GM18951 (cell line): ENCODE results near the gene BIRC5.

Source experiments
- POLR2A ChIP-seq: IDR thresholded peaks from 4 replicates; pipeline ENCODE4 v1.6.1; 2011; ENCODE audit warnings: mild to moderate bottlenecking; ENCODE audit not compliant: insufficient read length, insufficient read depth; ENCODE audit errors: extremely low read depth
- in situ Hi-C: fragments of 300-500 bp; cut with MboI; formaldehyde crosslinking; loops from one replicate; pipeline ENCODE4 v1.12.0; 2022; ENCODE audit warnings: low sequenced_read_pairs, mixed read lengths, inconsistent platforms; ENCODE audit not compliant: unreplicated experiment

The BIRC5 gene

DNA sequence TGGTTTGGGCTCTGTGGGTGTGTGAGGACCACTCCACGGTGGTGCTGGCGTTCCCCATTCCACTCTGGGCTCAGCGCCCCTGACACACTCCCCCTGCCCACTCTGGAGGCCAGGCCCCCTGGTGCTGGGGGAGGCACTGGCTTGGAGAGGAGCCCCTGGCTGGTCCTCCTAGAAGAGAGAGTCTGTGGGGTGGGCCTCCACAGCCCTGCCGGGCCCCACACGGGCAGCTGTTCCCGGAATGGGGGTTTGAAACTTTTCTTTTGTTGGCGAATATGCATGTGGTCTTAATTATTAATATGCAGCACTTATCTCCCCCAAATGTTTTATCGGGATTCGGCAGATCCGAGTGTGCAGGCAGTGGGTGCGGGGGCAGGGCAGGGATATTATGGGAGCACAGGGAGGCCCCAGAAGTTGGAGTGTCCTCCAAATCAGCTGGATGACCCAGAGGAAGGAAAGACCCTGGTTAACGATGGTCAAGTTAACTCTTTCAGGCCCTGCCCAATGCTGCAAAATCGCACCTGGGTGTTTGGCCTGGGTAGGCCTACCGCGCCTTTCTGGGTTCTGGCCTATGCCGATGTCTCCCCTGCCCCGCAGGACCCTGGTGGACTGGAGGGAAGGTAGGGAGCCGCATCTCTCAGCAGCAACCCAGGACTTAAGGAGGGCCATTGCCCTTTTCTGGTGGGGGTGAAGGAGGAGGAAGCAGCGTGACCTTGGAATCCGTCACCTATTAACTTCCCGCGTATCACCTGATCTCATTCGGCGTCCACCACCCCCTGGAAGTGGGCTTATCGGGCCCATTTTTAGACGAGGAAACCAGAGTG, 53.4 kb downstream of the BIRC5 start:
- no peak for TF ChIP-seq POLR2A
- in situ Hi-C loops: no loop called here

DNA sequence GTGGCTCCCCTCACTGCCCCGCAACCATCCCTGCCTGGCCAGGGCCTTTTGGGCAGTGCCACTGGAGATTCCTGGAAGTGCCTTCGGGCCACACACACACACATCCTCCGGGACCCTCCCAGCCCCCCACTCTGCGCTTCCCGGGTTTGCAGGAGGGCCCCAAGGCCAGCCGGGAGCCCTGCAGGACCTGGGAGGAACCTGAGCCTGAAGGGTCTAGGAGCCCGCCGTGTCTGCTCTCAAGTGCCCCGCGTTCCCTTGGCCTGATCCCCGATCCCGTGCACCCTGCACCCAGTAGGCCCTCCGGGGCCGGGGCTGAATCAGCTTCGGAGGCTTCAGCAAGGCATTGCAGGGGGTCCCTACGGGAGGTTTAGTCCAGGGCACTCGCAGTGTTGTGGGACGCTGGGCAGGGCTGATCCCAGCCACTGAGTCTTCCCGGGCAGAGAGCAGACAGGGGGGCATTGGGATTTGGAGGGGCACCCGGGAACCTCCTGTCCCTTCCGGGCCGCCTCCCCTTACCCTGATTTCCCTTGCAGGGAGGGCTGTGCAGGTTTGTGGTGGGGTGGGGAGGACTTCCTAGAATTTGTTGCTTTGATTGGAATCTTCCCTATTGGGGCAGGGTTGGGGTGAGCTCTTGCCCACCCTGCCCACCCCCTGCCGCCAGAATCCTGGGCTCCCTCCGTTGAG, 54.3 kb downstream of the BIRC5 start:
- TF ChIP-seq POLR2A: no peak
- in situ Hi-C loops: no loop called here

DNA sequence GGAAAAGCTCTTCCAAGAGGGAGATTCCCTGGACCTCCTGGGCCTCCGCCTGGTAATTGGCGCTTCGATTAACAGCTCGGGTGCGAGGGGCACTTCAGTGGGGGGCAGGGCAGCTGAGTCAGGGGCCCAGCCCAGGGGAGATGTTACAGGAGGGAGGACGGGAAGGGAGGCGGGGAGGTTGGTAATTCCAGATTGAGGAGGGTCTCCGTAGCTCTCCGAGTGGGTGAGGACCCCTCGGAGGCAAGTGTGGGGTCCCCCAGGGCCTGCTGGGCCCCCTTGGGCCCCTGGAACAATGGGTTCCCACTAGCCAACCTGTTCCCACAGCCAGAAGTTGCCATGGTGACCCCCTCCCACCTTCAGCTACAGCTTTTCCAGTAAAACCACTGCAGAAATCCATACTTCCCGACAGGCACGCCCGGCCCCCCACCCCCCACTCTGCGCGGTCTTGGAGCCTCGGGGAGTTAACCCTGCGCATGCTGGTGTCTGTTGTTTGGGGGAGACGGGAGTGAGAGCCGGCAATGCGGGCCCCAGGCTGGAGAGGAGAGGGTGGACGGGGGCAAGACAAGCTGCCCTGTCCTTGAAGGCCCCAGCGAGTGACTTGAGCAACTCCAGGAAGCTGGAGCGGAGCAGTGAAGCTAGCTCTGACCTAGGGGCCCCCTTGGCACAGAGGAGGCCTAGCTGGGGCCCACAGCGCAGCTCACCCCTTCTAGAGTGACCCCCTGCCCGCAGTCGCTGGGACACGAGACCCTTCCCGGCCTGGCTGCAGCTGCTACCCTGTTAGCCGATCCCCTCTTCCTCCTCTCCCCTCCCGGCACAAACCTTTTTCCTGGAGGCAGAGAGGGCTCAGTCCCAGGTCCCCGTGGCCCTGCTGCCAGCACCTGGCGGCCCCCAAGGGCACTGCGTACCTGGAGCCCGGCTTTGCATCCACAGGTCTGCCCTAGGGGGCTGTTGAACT, 55.2 kb downstream of the BIRC5 start:
- in situ Hi-C loops: no loop called here

DNA sequence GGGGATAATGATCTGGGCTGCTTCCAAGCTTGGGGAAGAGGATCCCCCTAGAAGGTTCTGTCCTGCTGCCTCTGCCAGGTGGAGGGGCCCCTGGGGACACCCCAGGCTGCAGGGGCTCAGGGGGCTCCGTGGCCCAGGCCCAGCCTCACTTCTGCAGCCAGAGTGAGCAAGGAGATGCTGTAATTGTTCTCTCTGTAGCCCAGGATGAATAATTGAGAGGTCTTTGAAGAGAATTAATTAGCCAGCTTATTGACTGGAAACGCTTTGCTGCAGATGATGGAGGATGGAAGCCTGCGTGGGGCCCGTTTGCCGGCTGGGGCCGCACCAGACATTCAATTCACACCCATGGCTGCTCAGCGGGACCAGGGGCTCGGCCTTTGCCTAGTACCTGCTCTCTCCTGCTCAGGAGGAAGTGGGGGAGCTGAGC, 55.9 kb downstream of the BIRC5 start:
- no peak for TF ChIP-seq POLR2A
- in situ Hi-C loops: no loop called here

More for the DNA sequence above, 55.2 kb downstream of the BIRC5 start:
- TF ChIP-seq POLR2A: no peak

GRCh38 chr17:78271419-78272170, 57.5 kb downstream of the BIRC5 start:
- in situ Hi-C loops: no loop called here
- TF ChIP-seq POLR2A: no peak

- in situ Hi-C loops: no loop called here
- TF ChIP-seq POLR2A: no peak
Observed at GRCh38 chr17:78272181-78272913, 58.3 kb downstream of the BIRC5 start.

GRCh38 chr17:78272914-78273258, 58.8 kb downstream of the BIRC5 start:
- in situ Hi-C loops: no loop called here
- TF ChIP-seq POLR2A: no peak

- in situ Hi-C loops: no loop called here
- no peak for TF ChIP-seq POLR2A
Observed at GRCh38 chr17:78273813-78274212, 59.8 kb downstream of the BIRC5 start.
